GM23248 (cell line): ENCODE measurements around the gene SH3BGRL2.

Experiments used
- EZH2 ChIP-seq: fragments of 200-600 bp; sonication (generic); IDR thresholded peaks from 2 replicates; pipeline ENCODE4 v1.6.1; 2018; ENCODE audit warnings: antibody characterized with exemption, mild to moderate bottlenecking; ENCODE audit not compliant: insufficient read depth, poor library complexity, severe bottlenecking
- EZH2phosphoT487 ChIP-seq: fragments of 200-600 bp; sonication (generic); IDR thresholded peaks from 2 replicates; pipeline ENCODE4 v1.6.1; 2018; ENCODE audit warnings: antibody characterized with exemption, moderate library complexity, mild to moderate bottlenecking, low read depth; ENCODE audit not compliant: insufficient read depth

DNA sequence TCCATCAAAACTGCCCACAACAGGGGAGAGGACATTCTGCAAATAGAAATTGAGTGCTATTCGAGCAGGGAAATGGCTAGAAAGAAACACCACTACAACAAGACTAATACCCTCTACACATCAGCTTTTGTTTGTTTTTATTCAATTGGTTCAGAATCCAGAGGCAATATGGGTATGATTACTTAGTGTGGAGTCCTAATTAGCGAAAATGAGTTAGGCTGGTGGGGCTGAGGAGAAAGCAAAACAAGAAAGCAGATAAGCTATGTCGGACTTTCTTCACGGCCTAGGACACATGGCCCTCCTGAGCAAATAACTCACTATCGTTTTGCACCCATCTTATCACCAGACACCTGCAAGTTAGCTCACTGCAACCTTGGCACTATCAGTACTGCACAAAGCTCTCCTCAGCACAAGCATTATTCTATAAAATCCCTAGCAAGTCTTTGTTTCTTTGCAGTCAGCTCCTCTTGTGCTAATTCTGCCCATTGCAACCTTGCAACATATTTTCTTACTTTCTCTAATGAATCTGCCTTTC, 31.3 kb upstream of the SH3BGRL2 start:
- TF ChIP-seq EZH2: no peak
- no peak for TF ChIP-seq EZH2phosphoT487
